CD4-positive, alpha-beta T cell (primary cell): ENCODE results near the gene BRINP2. TPM values are rescaled to one million over a fixed set of nuclear protein-coding genes. Genes with fewer than 3 reads are reported as not detected.

Experiments used
- ATAC-seq: fragments of 200-7000 bp; cut with Tn5 transposase; one replicate; pipeline ENCODE4 v1.10.0; 2022; ENCODE audit warnings: mild to moderate bottlenecking; ENCODE audit not compliant: poor library complexity
- CTCF ChIA-PET: fragments of 350-600 bp; sonication (Branson Sonifier 250); formaldehyde crosslinking; loops from one replicate; lab custom pipeline; 2021; ENCODE audit warnings: antibody characterized with exemption, inconsistent platforms; lab: Charles Lee
- POLR2A ChIA-PET: fragments of 350-600 bp; sonication (Branson Sonifier 250); formaldehyde crosslinking; loops from one replicate; lab custom pipeline; 2021; ENCODE audit warnings: antibody characterized with exemption, inconsistent platforms; lab: Charles Lee
- DNase-seq, 14 experiments: peaks; one replicate each; pipeline ENCODE4 v3.0.0-alpha.2; 2013 to 2020; ENCODE audit warnings: mixed read lengths in 2 of 14
- H3K27ac ChIP-seq, 2 donors: one replicate each; pipeline versions ENCODE4 v1.5.1 to v1.7.0; 2013; ENCODE audit warnings: low read length in 2 of 2, low read depth in 1 of 2, mild to moderate bottlenecking in 1 of 2
- H3K27me3 ChIP-seq, 2 experiments: 1 replicate in 1 of 2; 2 replicates in 1 of 2; pipeline versions ENCODE4 v1.6.1 to v1.7.0; 2013; ENCODE audit warnings: low read length in 2 of 2, control low read depth in 1 of 2, mild to moderate bottlenecking in 1 of 2, moderate library complexity in 1 of 2; ENCODE audit not compliant: insufficient read depth in 2 of 2, control insufficient read depth in 1 of 2
- H3K36me3 ChIP-seq: one replicate; pipeline ENCODE4 v1.6.1; 2013; ENCODE audit warnings: low read length, control low read depth; ENCODE audit not compliant: insufficient read depth
- H3K4me1 ChIP-seq: one replicate; pipeline ENCODE4 v1.6.1; 2013; ENCODE audit warnings: low read length, control low read depth; ENCODE audit not compliant: insufficient read depth
- H3K4me3 ChIP-seq: one replicate; pipeline ENCODE4 v1.5.1; 2013; ENCODE audit warnings: mild to moderate bottlenecking, low read length, moderate library complexity
- H3K9me3 ChIP-seq, 2 experiments: 1 replicate in 1 of 2; 2 replicates in 1 of 2; pipeline versions ENCODE4 v1.6.1 to v1.7.0; 2013; ENCODE audit warnings: low read length in 2 of 2, mild to moderate bottlenecking in 2 of 2, control low read depth in 1 of 2, moderate library complexity in 1 of 2; ENCODE audit not compliant: control insufficient read depth in 1 of 2, insufficient read depth in 1 of 2
- H3K27ac Mint-ChIP-seq: one replicate; pipeline ENCODE4 v1.8.0; 2020; ENCODE audit warnings: mixed read lengths
- H3K27me3 Mint-ChIP-seq: one replicate; pipeline ENCODE4 v1.8.0; 2021; ENCODE audit warnings: mixed read lengths
- H3K36me3 Mint-ChIP-seq: one replicate; pipeline ENCODE4 v1.8.0; 2021; ENCODE audit warnings: low read depth, mixed read lengths
- H3K4me1 Mint-ChIP-seq: one replicate; pipeline ENCODE4 v1.8.0; 2021; ENCODE audit warnings: low read depth, mixed read lengths
- H3K4me3 Mint-ChIP-seq: one replicate; pipeline ENCODE4 v1.8.0; 2020; ENCODE audit warnings: mild to moderate bottlenecking, mixed read lengths
- H3K9me3 Mint-ChIP-seq: one replicate; pipeline ENCODE4 v1.8.0; 2020; ENCODE audit warnings: mixed read lengths
- CTCF ChIP-seq: fragments of 200-600 bp; IDR thresholded peaks from one replicate; pipeline ENCODE4 v1.8.0; 2022; ENCODE audit warnings: antibody characterized with exemption, mild to moderate bottlenecking
- intact Hi-C, 2 experiments: fragments of 100-400 bp; cut with DNase I in 1 of 2; cut with micrococcal nuclease in 1 of 2; formaldehyde crosslinking; loops; one replicate each; pipeline versions ENCODE4 v1.15.1 to v1.9.0; 2023 to 2025; cut with DNase I, micrococcal nuclease
- total RNA-seq, 174 experiments: library from RNA in 2 of 174; stranded (reverse) in 2 of 174; gene quantifications; one replicate each; pipeline ENCODE4 v1.2.3 and lab custom pipeline; 2021 to 2026

Gene BRINP2
- total RNA-seq, 2 experiments from 2014 or later: not detected

GRCh38 chr1:177328251-177328650 is 157.5 kb downstream of the BRINP2 start:
- DNase-seq: no peak
- Histone ChIP-seq H3K4me3 (no peak overlapping the region), H3K27ac (no peak overlapping the region), H3K9me3 (no peaks in the 10 kb centered on the region), H3K27me3 (no peaks in the 10 kb centered on the region), H3K4me1 (no peaks in the 10 kb centered on the region), H3K36me3 (no peaks in the 10 kb centered on the region)
- no peaks in the 10 kb centered on the region for H3K36me3 Mint-ChIP-seq
- H3K27me3 Mint-ChIP-seq: no peaks in the 10 kb centered on the region
- no peak overlapping the region for H3K4me3 Mint-ChIP-seq
- intact Hi-C loops: no loop called here
- TF ChIP-seq CTCF: no peak
- no peak for ATAC-seq
- H3K4me1 Mint-ChIP-seq: no peaks in the 10 kb centered on the region
- ChIA-PET CTCF (no interaction called here), POLR2A (no interaction called here)
- H3K27ac Mint-ChIP-seq: no peak overlapping the region
- H3K9me3 Mint-ChIP-seq: peaks cover 7% of the 10 kb centered on the region

GRCh38 chr1:177329871-177330270 is 159.1 kb downstream of the BRINP2 start:
- no peaks in the 10 kb centered on the region for H3K27me3 Mint-ChIP-seq
- H3K4me3 Mint-ChIP-seq: no peak overlapping the region
- CTCF ChIA-PET: no interaction called here
- H3K4me1 ChIP-seq: no peaks in the 10 kb centered on the region
- no peaks in the 10 kb centered on the region for H3K36me3 Mint-ChIP-seq
- TF ChIP-seq CTCF: no peak
- no peak overlapping the region for H3K4me3 ChIP-seq
- no peak overlapping the region for H3K27ac ChIP-seq
- intact Hi-C loops: no loop called here
- H3K27me3 ChIP-seq: no peaks in the 10 kb centered on the region
- H3K36me3 ChIP-seq: no peaks in the 10 kb centered on the region
- H3K9me3 ChIP-seq: no peaks in the 10 kb centered on the region
- H3K9me3 Mint-ChIP-seq: peaks cover 7% of the 10 kb centered on the region
- no peaks in the 10 kb centered on the region for H3K4me1 Mint-ChIP-seq
- ATAC-seq (no peak), DNase-seq (no peak)
- POLR2A ChIA-PET: no interaction called here
- no peak overlapping the region for H3K27ac Mint-ChIP-seq

Other genes starting within 250 kb of the BRINP2 start
- gene ASTN1, start 6.2 kb upstream of the BRINP2 start, total RNA-seq: not detected